ENCODE measurements around the gene OXSR1.

GRCh38 chr3:38120693-38121450 is 44.5 kb upstream of the OXSR1 start:
- TF ChIP-seq ZNF274 (IDR thresholded peaks at IDR 0.05; ENCODE audit: low read depth, low read length) (no peak), YY1 (IDR thresholded peaks at IDR 0.05; ENCODE audit: insufficient read depth, insufficient read length) (no peak), SUZ12 (IDR thresholded peaks at IDR 0.05; ENCODE audit: extremely low read depth, insufficient read depth, insufficient read length) (no peak)

All from NT2/D1 (cell line).